ENCODE results near the gene SPPL3. TPM values are rescaled to one million over a fixed set of nuclear protein-coding genes. Genes with fewer than 3 reads are reported as not detected.

The SPPL3 gene
- total RNA-seq, 1 donor from 2014 or later: 67.6 TPM

GRCh38 chr12:120814903-120815429 is 89.2 kb downstream of the SPPL3 start:
- Mint-ChIP-seq H3K27me3 (no peaks in the 10 kb centered on the region), H3K4me3 (no peak overlapping the region), H3K36me3 (peaks cover 13% of the 10 kb centered on the region), H3K9me3 (no peaks in the 10 kb centered on the region), H3K4me1 (ENCODE audit: unreplicated experiment) (peaks cover 31% of the 10 kb centered on the region), H3K27ac (no peak overlapping the region)
- no peak for TF ChIP-seq CTCF (conservative IDR thresholded peaks at IDR 0.05)
- no peak for DNase-seq (ENCODE audit: extremely low spot score, unreplicated experiment)

- no peak for TF ChIP-seq CTCF (conservative IDR thresholded peaks at IDR 0.05)
- Mint-ChIP-seq H3K4me3 (no peak overlapping the region), H3K4me1 (ENCODE audit: unreplicated experiment) (peaks cover 31% of the 10 kb centered on the region), H3K27ac (no peak overlapping the region), H3K36me3 (peaks cover 13% of the 10 kb centered on the region), H3K9me3 (no peaks in the 10 kb centered on the region), H3K27me3 (no peaks in the 10 kb centered on the region)
- no peak for DNase-seq (ENCODE audit: extremely low spot score, unreplicated experiment)
Observed at GRCh38 chr12:120814203-120814902, 89.8 kb downstream of the SPPL3 start.

- Mint-ChIP-seq H3K4me1 (ENCODE audit: unreplicated experiment) (peaks cover 31% of the 10 kb centered on the region), H3K27ac (no peak overlapping the region), H3K9me3 (no peaks in the 10 kb centered on the region), H3K36me3 (peaks cover 15% of the 10 kb centered on the region), H3K27me3 (no peaks in the 10 kb centered on the region), H3K4me3 (no peak overlapping the region)
- no peak for TF ChIP-seq CTCF (conservative IDR thresholded peaks at IDR 0.05)
- no peak for DNase-seq (ENCODE audit: extremely low spot score, unreplicated experiment)
Observed at GRCh38 chr12:120813588-120814153, 90.5 kb downstream of the SPPL3 start.

GRCh38 chr12:120810021-120810420 is 94.1 kb downstream of the SPPL3 start:
- Mint-ChIP-seq H3K4me3 (no peak overlapping the region), H3K27ac (no peak overlapping the region), H3K9me3 (no peaks in the 10 kb centered on the region), H3K27me3 (no peaks in the 10 kb centered on the region), H3K36me3 (peaks cover 16% of the 10 kb centered on the region), H3K4me1 (ENCODE audit: unreplicated experiment) (peaks cover 14% of the 10 kb centered on the region)
- no peak for TF ChIP-seq CTCF (conservative IDR thresholded peaks at IDR 0.05)
- no peak for DNase-seq (ENCODE audit: extremely low spot score, unreplicated experiment)

- peaks cover 14% of the 10 kb centered on the region for H3K36me3 Mint-ChIP-seq
- no peak for TF ChIP-seq CTCF (conservative IDR thresholded peaks at IDR 0.05)
- no peak overlapping the region for H3K27ac Mint-ChIP-seq
- no peak overlapping the region for H3K4me3 Mint-ChIP-seq
- no peak for DNase-seq (ENCODE audit: extremely low spot score, unreplicated experiment)
- peaks cover 9% of the 10 kb centered on the region for H3K4me1 Mint-ChIP-seq (ENCODE audit: unreplicated experiment)
- no peaks in the 10 kb centered on the region for H3K27me3 Mint-ChIP-seq
- H3K9me3 Mint-ChIP-seq: no peaks in the 10 kb centered on the region
Observed at GRCh38 chr12:120804428-120804827, 99.7 kb downstream of the SPPL3 start.
